SK-N-SH (cell line): ENCODE data around the gene RAD51B. TPM values are rescaled to one million over a fixed set of nuclear protein-coding genes. Genes with fewer than 3 reads are reported as not detected.

Source experiments
- CTCF ChIA-PET: fragments of 300-600, 350-600 bp; formaldehyde crosslinking; extraction: SDS; loops from one replicate; lab custom pipeline; 2021; lab: Yijun Ruan, JAX
- POLR2A ChIA-PET: fragments of 350-600 bp; sonication (Branson Sonifier 250); formaldehyde crosslinking; extraction: SDS; loops from one replicate; lab custom pipeline; 2020; ENCODE audit warnings: antibody characterized with exemption, inconsistent platforms; lab: Yijun Ruan, JAX
- DNase-seq: peaks from one replicate; pipeline ENCODE4 v3.0.0; 2012
- H2AFZ ChIP-seq: fragments of 200-600 bp; sonication (generic); 2 replicates; pipeline ENCODE4 v1.8.1; 2016; ENCODE audit warnings: antibody characterized with exemption, mild to moderate bottlenecking, low read depth
- H3F3A ChIP-seq: fragments of 200-600 bp; sonication (generic); replicated peaks from 2 replicates; pipeline ENCODE3; 2016; ENCODE audit warnings: antibody characterized with exemption, mild to moderate bottlenecking; ENCODE audit not compliant: insufficient read depth
- H3K27ac ChIP-seq, 2 experiments: fragments of 200-500 bp in 1 of 2; fragments of 200-600 bp in 1 of 2; sonication (Bioruptor generic) in 1 of 2; sonication (generic), shearing (Covaris generic) in 1 of 2; 2 replicates each; pipeline versions ENCODE4 v1.5.1 to v1.6.1; 2014 to 2016; ENCODE audit warnings: low read depth in 2 of 2, inconsistent platforms in 1 of 2, low read length in 1 of 2, mild to moderate bottlenecking in 1 of 2, mixed read lengths in 1 of 2
- H3K27me3 ChIP-seq: fragments of 200-600 bp; sonication (generic), shearing (Covaris generic); 2 replicates; pipeline ENCODE4 v1.6.1; 2016; ENCODE audit warnings: mixed run types; ENCODE audit not compliant: insufficient read depth
- H3K36me3 ChIP-seq, 2 experiments: fragments of 200-500 bp in 1 of 2; fragments of 200-600 bp in 1 of 2; sonication (Bioruptor generic) in 1 of 2; sonication (generic) in 1 of 2; replicated peaks in 1 of 2; 2 replicates each; pipeline versions ENCODE3 to v1.5.1; 2014 to 2016; ENCODE audit warnings: low read length in 1 of 2, mild to moderate bottlenecking in 1 of 2; ENCODE audit not compliant: insufficient read depth in 2 of 2, control insufficient read depth in 1 of 2
- H3K4me1 ChIP-seq, 2 experiments: fragments of 200-500 bp in 1 of 2; fragments of 200-600 bp in 1 of 2; sonication (Bioruptor generic) in 1 of 2; sonication (generic), shearing (Covaris generic) in 1 of 2; 2 replicates each; pipeline versions ENCODE4 v1.5.1 to v1.6.1; 2014 to 2016; ENCODE audit warnings: low read depth in 1 of 2, low read length in 1 of 2, mixed run types in 1 of 2; ENCODE audit not compliant: insufficient read depth in 2 of 2, control insufficient read depth in 1 of 2
- H3K4me2 ChIP-seq: fragments of 200-600 bp; sonication (generic), shearing (Covaris generic); 2 replicates; pipeline ENCODE4 v1.6.1; 2017; ENCODE audit warnings: mixed run types
- H3K4me3 ChIP-seq, 2 experiments: fragments of 200-500 bp in 1 of 2; fragments of 200-600 bp in 1 of 2; sonication (Bioruptor generic) in 1 of 2; sonication (generic), shearing (Covaris generic) in 1 of 2; 2 replicates each; pipeline versions ENCODE4 v1.5.1 to v1.8.1; 2014 to 2016; ENCODE audit warnings: low read depth in 2 of 2, inconsistent platforms in 1 of 2, low read length in 1 of 2, mild to moderate bottlenecking in 1 of 2, mixed read lengths in 1 of 2, moderate library complexity in 1 of 2
- H3K79me2 ChIP-seq: fragments of 200-600 bp; sonication (generic); 2 replicates; pipeline ENCODE4 v1.8.1; 2017; ENCODE audit warnings: mild to moderate bottlenecking; ENCODE audit not compliant: insufficient read depth
- H3K9ac ChIP-seq: fragments of 200-600 bp; sonication (generic); 2 replicates; pipeline ENCODE4 v1.6.1; 2017; ENCODE audit warnings: mixed run types
- H3K9me2 ChIP-seq: fragments of 200-600 bp; sonication (generic); 2 replicates; pipeline ENCODE4 v1.6.1; 2017; ENCODE audit warnings: mixed run types
- H3K9me3 ChIP-seq: fragments of 200-600 bp; sonication (generic); 2 replicates; pipeline ENCODE4 v1.6.1; 2017; ENCODE audit warnings: mixed run types, mild to moderate bottlenecking, moderate library complexity
- H4K20me1 ChIP-seq: fragments of 200-600 bp; sonication (generic); 2 replicates; pipeline ENCODE4 v1.6.1; 2017; ENCODE audit warnings: mild to moderate bottlenecking, mixed run types; ENCODE audit not compliant: insufficient read depth
- EZH2phosphoT487 ChIP-seq: fragments of 200-600 bp; sonication (generic); IDR thresholded peaks from 2 replicates; pipeline ENCODE4 v1.6.1; 2017; ENCODE audit warnings: low read depth, mixed run types, mild to moderate bottlenecking, antibody characterized with exemption, moderate library complexity, borderline replicate concordance
- GABPA ChIP-seq: IDR thresholded peaks from 2 replicates; pipeline ENCODE4 v1.4.0; 2012; ENCODE audit warnings: low read depth, mild to moderate bottlenecking
- IRF3 ChIP-seq: fragments of 150-350 bp; IDR thresholded peaks from 2 replicates; pipeline ENCODE4 v1.6.1; 2016; ENCODE audit warnings: mild to moderate bottlenecking, low read depth, low read length
- JUND ChIP-seq: IDR thresholded peaks from 2 replicates; pipeline ENCODE4 v1.4.0; 2012
- MEF2A ChIP-seq: IDR thresholded peaks from 2 replicates; pipeline ENCODE4 v1.4.0; 2012; ENCODE audit warnings: low read depth, borderline replicate concordance
- NFIC ChIP-seq: IDR thresholded peaks from 2 replicates; pipeline ENCODE4 v1.4.0; 2012; ENCODE audit warnings: borderline replicate concordance
- PBX3 ChIP-seq: IDR thresholded peaks from 2 replicates; pipeline ENCODE4; 2012
- POLR2AphosphoS5 ChIP-seq: IDR thresholded peaks from 2 replicates; pipeline ENCODE4 v1.6.1; 2012; ENCODE audit warnings: low read depth, low read length
- RCOR1 ChIP-seq: fragments of 150-350 bp; IDR thresholded peaks from 2 replicates; pipeline ENCODE4 v1.6.1; 2017; ENCODE audit warnings: antibody characterized with exemption, low read length
- RXRA ChIP-seq: IDR thresholded peaks from 2 replicates; pipeline ENCODE4 v1.4.0; 2012; ENCODE audit warnings: low read depth, mild to moderate bottlenecking, borderline replicate concordance
- SIN3A ChIP-seq: IDR thresholded peaks from 2 replicates; pipeline ENCODE4 v1.6.1; 2012; ENCODE audit warnings: low read depth, mild to moderate bottlenecking, low read length, moderate library complexity, borderline replicate concordance
- TCF12 ChIP-seq: IDR thresholded peaks from 2 replicates; pipeline ENCODE4 v1.4.0; 2012
- TEAD4 ChIP-seq: IDR thresholded peaks from 2 replicates; pipeline ENCODE4 v1.4.0; 2012; ENCODE audit warnings: mild to moderate bottlenecking, borderline replicate concordance; ENCODE audit not compliant: insufficient read depth
- ZBTB33 ChIP-seq: IDR thresholded peaks from 2 replicates; pipeline ENCODE4 v1.4.0; 2012; ENCODE audit warnings: low read depth, borderline replicate concordance
- WGBS: methylation state at CpG from one replicate; pipeline ENCODE4 v1.1.6; 2017; ENCODE audit warnings: low lambda C conversion rate; 5-methylcytosine and 5-hydroxymethylcytosine counted together
- polyA plus RNA-seq, 3 experiments: library from polyadenylated mRNA; depleted of rRNA; stranded (reverse); fragments of >200 nt; gene quantifications; 2 replicates each; pipeline ENCODE4 v1.2.3, GENCODE V29; 2012

RAD51B gene
- polyA plus RNA-seq, 1 of the 3 experiments (the other 2 are of a cell fraction): 6.0 TPM

GRCh38 chr14:67863223-67863622 lies 43.6 kb downstream of the RAD51B start:
- no peak overlapping the region for H3K9ac ChIP-seq
- no peak for DNase-seq
- peaks cover 0 to 5% of the 10 kb centered on the region in 2 experiments; a peak in 1 of 4 replicates for H3K4me1 ChIP-seq
- CTCF ChIA-PET: no interaction called here
- H3K79me2 ChIP-seq: no peaks in the 10 kb centered on the region
- no peaks in the 10 kb centered on the region for H3K9me2 ChIP-seq
- POLR2A ChIA-PET: no interaction called here
- H3K27ac ChIP-seq: no peak overlapping the region
- no peak overlapping the region for H2AFZ ChIP-seq
- H4K20me1 ChIP-seq: no peaks in the 10 kb centered on the region
- H3F3A ChIP-seq: no peaks in the 10 kb centered on the region
- TF ChIP-seq POLR2AphosphoS5 (no peak), PBX3 (no peak), JUND (no peak), RCOR1 (no peak), TEAD4 (no peak)
- H3K27me3 ChIP-seq: no peaks in the 10 kb centered on the region
- no peaks in the 10 kb centered on the region for H3K36me3 ChIP-seq
- no peaks in the 10 kb centered on the region for H3K9me3 ChIP-seq
- no peak overlapping the region for H3K4me3 ChIP-seq
- no peak overlapping the region for H3K4me2 ChIP-seq
- 92% methylated on average over 2 of the region's 2 CpGs for WGBS

GRCh38 chr14:67875175-67876006 lies 55.8 kb downstream of the RAD51B start:
- Histone ChIP-seq H3K79me2 (no peaks in the 10 kb centered on the region), H4K20me1 (no peaks in the 10 kb centered on the region), H2AFZ (no peak overlapping the region), H3K9ac (no peak overlapping the region), H3K27me3 (no peaks in the 10 kb centered on the region), H3K9me2 (no peaks in the 10 kb centered on the region), H3K4me3 (no peak overlapping the region), H3K36me3 (no peaks in the 10 kb centered on the region), H3K9me3 (no peaks in the 10 kb centered on the region), H3F3A (peaks cover 3% of the 10 kb centered on the region), H3K4me1 (no peaks in the 10 kb centered on the region), H3K4me2 (no peak overlapping the region), H3K27ac (no peak overlapping the region)
- POLR2A ChIA-PET: no interaction called here
- 94% methylated on average over 3 of the region's 3 CpGs for WGBS
- CTCF ChIA-PET: interaction anchor here (1.5 to 1.6 kb wide), 2 partner anchors 11 to 38 kb away, joined by 4 read pairs; no protein-coding TSS in a partner anchor
- DNase-seq: no peak
- TF ChIP-seq TEAD4 (no peak), TCF12 (no peak), RXRA (no peak), SIN3A (no peak), JUND (no peak)

GRCh38 chr14:67879026-67879425 lies 59.4 kb downstream of the RAD51B start:
- POLR2A ChIA-PET: no interaction called here
- H3K9ac ChIP-seq: no peak overlapping the region
- H4K20me1 ChIP-seq: no peaks in the 10 kb centered on the region
- H3K4me3 ChIP-seq: no peak overlapping the region
- H3K9me2 ChIP-seq: no peaks in the 10 kb centered on the region
- H3K27ac ChIP-seq: no peak overlapping the region
- H3K4me1 ChIP-seq: no peaks in the 10 kb centered on the region
- peaks cover 3% of the 10 kb centered on the region for H3F3A ChIP-seq
- H3K79me2 ChIP-seq: no peaks in the 10 kb centered on the region
- DNase-seq: no peak
- no peaks in the 10 kb centered on the region for H3K27me3 ChIP-seq
- H2AFZ ChIP-seq: no peak overlapping the region
- H3K4me2 ChIP-seq: no peak overlapping the region
- no peaks in the 10 kb centered on the region for H3K9me3 ChIP-seq
- H3K36me3 ChIP-seq: no peaks in the 10 kb centered on the region
- CTCF ChIA-PET: interaction anchor here (0.7 kb wide), 1 partner anchor 73 kb away, joined by 3 read pairs; no protein-coding TSS in a partner anchor
- TF ChIP-seq RCOR1 (no peak), TCF12 (no peak), ZBTB33 (no peak), MEF2A (no peak), EZH2phosphoT487 (no peak), GABPA (no peak), IRF3 (no peak), NFIC (no peak)
